HG02588 (cell line): ENCODE data around the gene GNB5.

ENCODE experiments used
- ATAC-seq: cut with Tn5 transposase; IDR thresholded peaks from one replicate; pipeline ENCODE4 v1.9.1; 2021; ENCODE audit warnings: mild to moderate bottlenecking, moderate library complexity; ENCODE audit not compliant: unreplicated experiment

The GNB5 gene

DNA sequence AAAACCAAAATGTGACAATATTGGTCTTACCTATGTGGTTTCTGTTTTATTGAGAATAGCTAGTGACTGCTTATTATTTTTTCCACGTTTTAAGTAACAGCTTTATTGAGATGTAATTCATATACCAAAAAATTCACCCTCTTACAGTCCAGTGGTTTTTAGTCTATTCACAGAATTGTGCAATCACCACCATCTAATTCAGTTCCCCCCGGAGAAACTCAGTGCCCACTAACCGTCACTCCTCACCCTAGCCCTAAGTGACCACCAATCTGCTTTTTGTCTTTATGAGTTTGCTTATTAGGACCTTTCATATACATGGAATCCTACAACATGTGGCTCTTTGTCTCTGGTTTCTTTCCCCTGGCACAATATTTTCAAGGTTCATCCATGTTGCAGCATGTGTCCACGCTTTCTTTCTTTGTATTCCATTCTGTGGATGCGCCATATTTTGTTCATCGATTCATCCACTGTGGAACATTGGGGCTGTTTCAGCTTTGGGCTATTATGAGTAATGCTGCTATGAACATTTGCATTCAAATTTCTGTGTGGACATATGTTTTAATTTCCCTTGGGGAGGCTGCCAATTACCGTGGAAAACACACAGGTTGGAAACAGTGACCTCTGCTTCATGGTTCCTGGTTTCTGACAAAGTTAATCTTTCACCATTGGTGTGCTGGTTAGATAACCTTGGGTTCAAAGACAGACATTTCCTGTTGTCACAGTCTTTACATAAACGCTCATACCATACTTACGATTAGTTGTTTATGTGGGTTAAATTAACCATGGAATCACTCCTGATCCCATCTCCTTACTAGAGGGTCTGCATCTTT lies 75.4 kb downstream of the GNB5 start:
- no peak for ATAC-seq

DNA sequence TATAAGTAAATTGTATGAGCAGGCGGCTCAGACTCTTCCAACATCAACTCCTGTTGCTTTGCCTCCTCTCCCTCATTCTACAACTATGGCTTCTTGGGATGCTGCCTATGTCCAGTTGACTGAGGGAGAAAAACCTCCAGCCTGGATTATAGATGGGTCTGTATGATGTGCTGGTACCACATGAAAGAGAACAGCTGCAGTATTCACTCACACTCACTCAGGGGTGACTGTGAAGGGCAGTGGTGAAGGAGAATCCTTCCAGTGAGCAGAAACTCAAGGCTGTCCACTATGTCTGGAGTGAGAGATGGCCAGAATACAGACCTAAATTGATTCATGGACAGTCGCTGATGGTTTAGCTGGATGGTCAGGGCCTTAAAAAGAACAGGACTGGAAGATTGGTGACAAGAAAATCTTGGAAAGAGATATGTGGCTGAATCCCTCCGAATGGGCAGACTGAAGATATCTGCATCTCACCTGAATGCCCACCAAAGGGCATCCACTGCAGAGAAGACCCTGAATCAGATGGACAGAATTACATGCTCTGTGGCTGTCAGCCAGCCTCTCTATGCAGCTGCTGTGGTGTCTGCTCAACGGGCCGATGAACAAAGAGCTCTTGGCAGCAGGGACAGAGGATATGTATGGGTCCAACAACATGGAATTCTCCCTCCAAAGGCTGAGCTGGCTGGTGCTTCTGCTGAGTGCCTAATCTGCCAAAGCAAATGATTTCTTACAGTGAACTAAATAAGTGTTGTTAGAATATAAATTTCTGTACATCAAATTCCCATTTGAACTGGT lies 76.7 kb downstream of the GNB5 start:
- no peak for ATAC-seq

DNA sequence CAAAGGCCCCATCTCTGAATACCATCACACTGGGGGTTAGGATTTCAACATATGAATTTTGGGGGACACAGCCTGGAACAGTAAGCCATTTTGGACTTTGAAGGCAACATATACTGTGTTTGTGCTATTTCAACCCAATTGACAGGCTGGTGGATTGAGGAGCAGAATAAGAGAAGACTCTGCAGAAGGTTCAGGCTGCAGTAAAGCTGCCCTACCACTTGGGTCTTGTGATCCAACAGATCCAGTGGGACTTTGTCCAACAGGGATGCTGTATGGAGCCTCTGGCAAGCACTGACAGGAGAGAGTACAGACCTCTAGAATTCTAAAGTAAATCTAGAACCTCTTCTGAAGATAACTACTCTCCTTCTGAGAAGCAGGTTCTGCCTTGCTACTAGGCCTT lies 77.5 kb downstream of the GNB5 start:
- no peak for ATAC-seq

DNA sequence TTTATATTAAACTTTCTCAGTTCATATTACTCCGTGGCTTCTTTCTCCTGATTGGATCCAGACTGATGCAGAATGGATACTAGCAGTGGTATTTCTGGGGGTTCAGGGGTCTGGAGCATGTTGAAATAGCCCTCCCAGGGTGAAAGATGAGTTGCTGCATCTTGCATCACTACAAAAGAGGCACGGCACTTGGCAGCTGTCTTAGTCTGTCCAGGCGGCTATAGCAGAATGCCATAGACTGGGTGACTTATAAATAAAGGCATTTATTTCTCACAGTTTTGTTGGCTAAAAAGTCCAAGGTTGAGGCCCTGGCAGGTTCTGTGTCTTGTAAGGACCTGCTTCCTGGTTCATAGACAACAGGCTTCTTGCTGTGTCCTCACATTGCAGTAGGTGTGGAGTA lies 78.0 kb downstream of the GNB5 start:
- ATAC-seq = no peak

DNA sequence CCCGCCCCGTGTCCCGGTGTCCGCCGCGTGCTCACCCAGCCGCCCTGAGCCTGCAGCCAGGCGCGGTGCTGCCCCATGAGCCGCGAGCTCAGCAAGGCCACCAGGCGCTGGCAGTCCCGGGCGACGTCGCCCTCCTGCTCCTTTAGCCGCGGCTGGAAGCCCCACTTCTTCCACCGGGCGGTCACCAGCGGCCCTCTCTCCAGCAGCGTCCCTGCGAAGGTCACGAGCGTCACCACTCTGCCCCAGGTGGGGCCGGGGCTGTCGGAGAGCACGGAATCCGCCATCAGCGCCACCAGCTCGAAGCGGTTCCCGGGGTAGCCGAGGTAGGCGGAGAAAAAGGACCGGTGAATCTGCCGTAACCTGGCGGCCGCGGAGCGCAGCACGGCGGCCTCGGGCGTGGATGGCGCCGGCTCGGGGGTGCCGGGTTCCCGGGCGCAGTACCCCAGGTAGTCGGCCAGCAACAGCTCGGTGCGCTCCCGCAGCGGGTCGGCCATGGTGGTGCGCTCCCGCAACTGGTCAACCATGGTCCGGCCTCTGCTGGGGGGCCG lies 78.9 kb downstream of the GNB5 start:
- no peak for ATAC-seq

DNA sequence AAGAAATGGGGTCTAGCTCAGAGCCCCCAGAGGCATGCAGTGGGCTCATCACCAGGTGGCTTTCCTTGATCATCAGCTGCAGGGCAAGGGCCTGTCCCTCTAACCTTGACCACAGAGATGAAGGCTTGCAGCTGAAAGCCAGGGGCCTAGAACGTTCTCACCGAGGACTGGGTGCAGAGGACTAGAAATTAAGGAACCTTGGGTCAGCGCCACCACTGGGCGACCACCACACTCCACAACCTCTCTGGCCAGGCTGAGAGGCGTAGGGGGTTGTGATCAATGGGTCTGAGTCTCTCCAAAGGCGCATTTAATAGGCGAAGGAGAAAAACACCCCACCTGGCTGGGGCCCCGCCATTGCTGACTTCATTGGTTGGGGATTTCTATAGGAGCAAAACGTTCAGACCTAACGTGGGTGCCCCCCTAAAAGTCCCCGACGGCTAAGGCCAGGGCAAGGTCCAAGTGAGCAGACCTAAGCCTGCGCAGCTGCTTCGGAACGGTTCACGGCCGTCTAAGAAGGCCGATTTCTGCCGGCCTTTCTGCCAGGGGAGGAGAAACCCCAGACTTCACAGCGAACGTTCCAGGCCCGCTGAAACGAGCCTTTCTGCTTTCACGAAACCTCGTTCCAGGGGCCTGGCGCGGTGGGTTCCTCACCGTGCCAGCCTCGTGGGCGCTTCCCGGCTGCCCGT lies 79.5 kb downstream of the GNB5 start:
- ATAC-seq = no peak

DNA sequence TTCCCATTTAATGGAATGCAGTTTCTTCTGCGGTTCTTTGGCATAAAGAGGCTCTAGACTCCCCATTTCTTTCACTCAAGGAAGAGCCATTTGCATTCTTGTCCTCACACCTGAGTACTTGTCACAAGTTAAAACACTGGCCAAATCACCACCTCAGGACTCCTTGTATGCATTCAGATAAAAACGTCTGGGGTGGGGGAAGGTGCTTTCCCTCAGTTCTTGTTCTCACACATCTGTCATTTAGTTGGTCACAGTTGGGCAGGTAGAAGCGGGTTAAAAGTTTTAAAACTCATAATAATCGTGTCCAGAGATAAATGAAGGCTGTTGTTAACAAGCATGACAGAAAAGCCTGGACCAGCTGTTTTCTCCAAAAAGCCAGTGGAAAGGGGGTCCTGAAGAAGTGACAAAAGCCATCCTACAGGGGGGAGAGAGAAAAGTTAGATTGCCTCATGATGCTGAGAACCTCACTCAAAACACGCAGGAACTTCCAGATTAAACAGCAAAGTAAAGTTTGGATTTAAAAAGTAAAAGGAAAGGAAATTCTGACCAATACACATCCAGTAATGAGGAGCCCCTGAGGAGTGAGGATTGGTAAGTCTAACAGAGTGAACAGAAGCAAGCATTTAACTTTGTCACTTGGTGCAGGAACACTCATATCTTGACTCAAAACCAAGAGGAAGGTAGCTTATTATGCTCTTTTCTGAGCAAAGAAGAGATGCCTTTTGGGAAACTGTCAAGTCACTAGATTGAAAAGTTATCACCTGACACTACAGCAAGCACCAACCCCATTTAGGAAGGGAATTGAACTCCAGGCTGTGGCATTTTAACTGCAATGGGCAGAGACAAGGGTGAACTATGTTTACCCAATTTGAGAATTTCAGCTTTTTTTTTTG lies 81.4 kb downstream of the GNB5 start:
- ATAC-seq = peak; percentile 42

DNA sequence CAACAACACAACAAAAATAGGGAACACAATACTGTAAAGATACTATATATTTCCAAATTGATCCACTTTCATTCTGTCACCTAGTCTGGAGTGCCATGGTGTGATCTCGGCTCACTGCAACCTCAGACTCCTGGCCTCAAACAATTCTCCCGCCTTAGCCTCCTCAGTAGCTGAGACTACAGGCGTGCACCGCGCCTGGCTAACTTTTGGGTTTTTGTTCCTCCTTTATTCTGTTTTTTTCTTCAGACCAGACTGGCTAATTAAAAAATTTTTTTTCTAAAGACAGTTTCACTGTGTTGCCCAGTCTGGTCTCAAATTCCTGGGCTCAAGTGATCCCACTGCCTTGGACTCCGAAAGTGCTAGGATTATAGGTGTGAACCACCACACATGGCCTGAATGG lies 84.0 kb downstream of the GNB5 start:
- no peak for ATAC-seq

DNA sequence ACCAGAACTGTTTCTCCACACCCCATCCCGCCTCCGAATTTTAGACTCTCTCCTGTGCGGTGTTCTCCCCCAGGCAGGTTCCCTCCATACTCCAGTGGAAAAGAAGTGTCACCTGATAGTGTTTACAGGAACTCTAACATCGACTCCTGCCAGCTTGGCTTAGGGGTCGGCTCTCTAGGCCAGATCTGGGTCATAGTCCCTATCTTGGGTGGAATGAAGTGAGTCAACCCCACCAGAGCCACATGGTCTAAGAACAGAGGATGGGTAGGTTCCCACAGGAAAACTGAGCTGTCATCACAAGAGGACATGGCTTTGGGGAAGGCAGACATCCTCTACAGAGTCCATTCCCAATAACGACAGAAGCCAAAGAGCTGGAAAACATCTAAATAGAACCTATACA lies 84.6 kb downstream of the GNB5 start:
- ATAC-seq = no peak

DNA sequence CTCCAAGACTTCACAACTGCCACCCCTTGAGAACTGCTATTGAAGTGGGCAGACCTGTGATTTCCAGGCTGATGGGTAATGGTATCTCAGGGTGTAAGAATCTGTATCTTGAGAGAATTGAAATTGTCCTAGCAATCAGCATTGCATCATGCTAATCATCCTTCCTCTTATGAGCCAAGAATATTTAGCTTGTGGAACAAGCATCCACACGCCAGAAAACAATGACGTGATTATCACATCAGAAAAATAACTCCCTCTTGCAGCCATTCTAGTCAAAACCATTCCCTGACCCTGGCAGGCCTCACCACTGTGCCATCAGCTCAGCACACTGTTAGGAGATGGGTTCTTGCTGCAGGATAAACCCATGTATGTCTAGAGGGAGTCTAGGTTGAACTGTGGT lies 85.3 kb downstream of the GNB5 start:
- no peak for ATAC-seq

DNA sequence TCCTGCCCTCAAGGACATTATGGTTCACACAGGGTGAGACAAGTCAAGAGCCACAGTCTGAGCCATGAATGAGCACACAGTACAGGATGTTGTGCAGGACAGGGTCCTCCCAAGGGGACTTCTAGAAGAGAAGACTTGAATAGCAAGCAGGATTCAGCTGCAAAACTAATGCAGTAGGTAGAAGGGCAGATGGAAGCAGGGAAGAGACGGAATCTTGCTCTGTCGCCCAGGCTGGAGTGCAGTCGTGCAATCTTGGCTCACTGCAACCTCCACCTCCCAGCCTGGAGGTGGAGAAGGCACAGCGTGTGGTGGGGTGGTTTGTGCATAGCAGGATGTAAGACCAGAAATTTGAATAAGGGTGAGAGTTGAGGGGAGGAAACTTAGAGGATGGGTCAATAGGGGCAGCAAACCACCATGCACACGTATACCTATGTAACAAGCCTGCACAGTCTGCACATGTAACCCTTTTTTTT lies 86.6 kb downstream of the GNB5 start:
- ATAC-seq = no peak

DNA sequence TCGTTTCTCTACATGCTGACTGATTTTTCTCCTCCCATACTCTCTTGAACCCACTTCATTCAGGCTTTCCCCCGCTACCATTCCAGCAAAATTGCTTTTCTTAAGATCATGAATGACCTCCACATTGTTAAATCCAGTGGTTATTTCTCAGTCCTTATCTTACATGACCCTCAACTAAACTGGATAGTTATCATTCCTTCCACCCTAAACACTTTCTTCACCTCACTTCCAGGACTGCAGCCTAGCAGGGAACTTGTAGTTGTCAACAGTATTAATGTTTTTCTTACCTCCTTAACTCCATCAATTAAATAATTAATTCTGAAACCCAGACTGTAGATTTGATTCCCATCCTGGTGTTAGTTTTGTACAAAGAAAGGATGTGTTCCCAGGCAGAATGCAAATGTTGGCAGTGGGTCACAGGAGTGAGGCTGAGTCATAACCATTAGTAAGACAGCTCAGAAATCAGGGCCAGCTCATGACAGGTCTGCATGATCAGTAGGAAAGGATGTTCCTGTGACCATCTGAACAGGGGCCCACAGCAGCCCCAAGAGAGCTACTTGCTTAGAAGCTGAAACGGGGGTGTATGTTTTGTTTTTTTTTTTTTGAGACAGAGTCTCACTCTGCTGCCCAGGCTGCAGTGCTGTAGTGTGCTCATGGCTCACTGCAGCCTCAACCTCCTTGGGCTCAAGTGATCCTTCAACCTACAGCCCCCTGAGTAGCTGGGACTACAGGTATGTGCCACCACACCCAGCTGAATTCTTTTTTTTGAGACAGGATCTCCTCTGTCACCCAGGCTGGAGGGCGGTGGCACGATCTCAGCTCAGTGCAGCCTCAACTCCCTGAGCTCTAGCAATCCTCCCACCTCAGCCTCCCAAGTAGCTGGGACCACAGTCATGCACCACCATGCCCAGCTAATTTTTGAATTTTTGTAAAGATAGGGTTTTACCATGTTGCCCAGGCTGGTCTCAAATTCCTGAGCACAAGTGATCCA lies 87.7 kb downstream of the GNB5 start:
- peak; percentile 50 for ATAC-seq

DNA sequence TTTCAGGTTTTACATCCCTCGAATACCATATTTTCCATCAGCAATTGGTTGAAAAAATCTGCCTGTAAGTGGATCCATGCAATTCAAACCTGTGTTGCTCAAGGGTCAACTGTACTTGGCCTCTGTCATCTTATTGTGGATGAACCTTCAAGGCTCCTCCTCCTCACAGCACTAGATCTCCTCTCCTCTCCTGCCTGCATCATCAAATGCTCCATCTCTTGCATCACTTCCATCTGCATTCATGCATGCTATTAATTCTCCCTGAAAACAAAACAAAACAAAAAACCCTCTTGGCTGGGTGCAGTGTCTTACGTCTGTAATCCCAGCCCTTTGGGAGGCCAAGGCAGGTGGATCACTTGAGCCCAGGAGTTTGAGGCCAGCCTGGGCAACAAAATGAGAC lies 88.7 kb downstream of the GNB5 start:
- ATAC-seq = no peak

DNA sequence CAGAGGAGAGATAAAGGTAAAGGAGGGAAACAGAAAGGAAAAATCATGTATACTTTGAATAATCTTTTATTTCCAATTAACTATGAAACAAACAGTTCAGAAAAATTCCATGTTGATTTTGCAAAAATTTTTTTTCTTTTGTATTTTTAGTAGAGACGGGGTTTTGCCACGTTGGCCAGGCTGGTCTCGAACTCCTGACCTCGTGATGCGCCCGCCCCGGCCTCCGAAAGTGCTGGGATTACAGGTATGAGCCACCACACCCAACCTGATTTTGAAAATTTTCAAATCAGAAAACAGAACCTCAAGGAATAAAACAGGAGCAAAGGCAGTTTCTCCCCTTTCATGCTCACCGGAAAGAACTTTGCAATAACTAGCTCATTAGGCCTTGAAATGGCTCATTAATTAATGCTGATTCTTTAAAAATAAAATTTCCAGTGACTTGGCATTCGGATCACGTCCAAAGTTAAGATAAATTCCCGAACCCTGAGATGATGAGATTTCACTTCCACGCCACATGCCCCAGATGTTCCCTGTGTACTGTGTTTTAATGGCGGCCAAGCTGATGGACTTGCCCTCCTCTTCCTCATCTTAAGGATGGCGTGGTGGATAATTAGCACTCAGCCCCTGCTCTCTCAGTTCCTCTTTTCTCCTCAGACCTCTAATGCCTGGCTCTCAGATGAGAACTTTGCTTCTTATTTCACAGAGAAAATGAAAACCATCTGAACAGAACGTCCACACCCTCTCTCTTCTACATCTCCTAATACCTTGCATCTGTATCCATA lies 89.5 kb downstream of the GNB5 start:
- no peak for ATAC-seq

DNA sequence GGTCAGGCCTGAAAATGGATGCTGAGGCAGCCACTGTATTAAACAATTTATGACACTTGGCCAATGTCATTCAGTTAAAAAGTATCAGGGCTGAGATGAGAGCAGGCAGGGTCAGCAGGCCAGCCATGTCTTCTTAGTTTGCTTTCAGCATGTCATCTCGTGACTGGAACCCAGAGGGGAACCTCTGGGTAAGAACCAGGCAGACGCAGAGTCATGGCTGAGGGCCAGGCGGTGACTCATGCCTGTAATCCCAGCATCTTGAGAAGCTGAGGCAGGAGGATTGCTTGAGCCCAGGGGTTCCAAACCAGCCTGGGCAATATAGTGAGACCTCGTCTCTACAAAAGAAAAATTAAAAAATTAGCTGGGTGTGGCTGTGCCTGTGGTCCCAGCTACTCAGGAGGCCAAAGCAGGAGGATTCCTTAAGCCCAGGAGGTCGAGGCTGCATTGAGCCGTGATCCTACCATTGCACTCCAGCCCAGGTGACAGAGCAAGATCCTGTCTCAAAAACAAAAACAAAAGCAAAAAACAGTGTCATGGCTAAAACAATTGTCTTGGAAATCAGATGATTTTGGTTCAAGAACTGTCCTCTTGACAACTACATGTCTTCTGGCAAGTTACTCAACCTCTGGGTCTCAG lies 90.3 kb downstream of the GNB5 start:
- no peak for ATAC-seq

DNA sequence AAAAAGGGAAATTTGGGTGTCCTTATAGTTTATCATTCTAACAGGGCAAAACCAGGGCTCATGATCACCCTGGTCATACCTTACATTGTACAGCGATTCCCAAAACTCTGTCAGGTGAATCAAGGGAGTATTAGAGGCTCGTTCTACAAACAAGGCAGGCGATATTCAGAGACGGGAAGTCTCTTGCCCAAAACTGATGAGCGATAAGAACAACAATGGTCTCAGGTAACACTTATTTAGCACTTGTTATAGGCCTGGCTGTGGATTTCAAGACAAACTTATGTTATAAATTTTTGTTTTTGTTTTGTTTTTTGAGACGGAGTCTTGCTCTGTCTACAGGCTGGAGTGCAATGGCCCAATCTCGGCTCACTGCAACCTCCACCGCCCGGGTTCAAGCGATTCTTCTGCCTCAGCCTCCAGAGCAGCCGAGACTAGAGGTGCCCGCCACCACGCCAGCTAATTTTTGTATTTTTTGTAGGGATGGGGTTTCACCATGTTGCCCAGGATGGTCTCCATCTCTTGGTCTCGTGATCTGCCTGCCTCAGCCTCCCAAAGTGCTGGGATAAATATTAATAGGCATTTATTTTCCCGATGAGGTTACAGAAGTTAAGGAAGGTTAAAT lies 91.4 kb downstream of the GNB5 start:
- no peak for ATAC-seq

DNA sequence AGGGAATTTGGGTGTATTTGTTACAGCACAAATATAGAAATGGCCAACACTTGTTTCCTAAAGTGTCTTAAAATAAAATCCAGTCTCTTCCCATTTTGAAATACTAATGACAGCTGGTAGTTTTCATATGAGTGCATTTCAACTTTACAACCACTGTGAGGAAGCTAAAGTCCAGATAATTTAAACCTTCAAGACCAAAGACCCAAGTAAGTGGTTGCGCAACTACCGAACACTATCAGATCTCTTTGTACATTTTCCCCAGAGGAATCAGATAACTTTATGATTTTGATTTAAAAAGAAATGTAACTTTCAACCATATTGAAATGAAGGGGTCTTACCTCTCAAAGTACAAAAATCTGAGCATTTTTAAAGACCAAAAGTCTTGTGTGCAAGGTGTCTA lies 92.9 kb downstream of the GNB5 start:
- no peak for ATAC-seq
